K562 (cell line): ENCODE measurements around the gene MFAP2. TPM values are rescaled to one million over a fixed set of nuclear protein-coding genes. Genes with fewer than 3 reads are reported as not detected.

Experiments used
- CC2D1A ChIP-seq: fragments of 450-650 bp; IDR thresholded peaks from 2 replicates; pipeline ENCODE4 v1.6.1; 2017; ENCODE audit warnings: mild to moderate bottlenecking
- CCAR2 ChIP-seq: fragments of 200-400 bp; formaldehyde crosslinking; IDR thresholded peaks from 2 replicates; pipeline ENCODE4 v1.6.1; 2017; ENCODE audit warnings: mild to moderate bottlenecking, low read depth, low read length
- CEBPB ChIP-seq: fragments of 450-650 bp; IDR thresholded peaks from 2 replicates; pipeline ENCODE4 v1.6.1; 2016; ENCODE audit warnings: missing genetic modification characterization, missing compliant biosample characterization
- CHCHD3 ChIP-seq: fragments of 250-450 bp; sonication (Bioruptor Pico); IDR thresholded peaks from 2 replicates; pipeline ENCODE4 v2.1.2; 2022; ENCODE audit warnings: mild to moderate bottlenecking
- CREM ChIP-seq: IDR thresholded peaks from 2 replicates; pipeline ENCODE4 v1.6.1; 2014; ENCODE audit warnings: antibody characterized with exemption, low read depth
- CUX1 ChIP-seq: fragments of 200-800 bp; sonication (Bioruptor generic); IDR thresholded peaks from 2 replicates; pipeline ENCODE4 v1.6.1; 2016; ENCODE audit warnings: missing genetic modification characterization, missing compliant biosample characterization
- GMEB1 ChIP-seq: fragments of 250-450 bp; sonication (Bioruptor Pico); IDR thresholded peaks from 2 replicates; pipeline ENCODE4 v1.4.0; 2020; ENCODE audit warnings: mild to moderate bottlenecking
- HDAC8 ChIP-seq: fragments of 450-650 bp; IDR thresholded peaks from 2 replicates; pipeline ENCODE4 v1.6.1; 2016; ENCODE audit warnings: mild to moderate bottlenecking, missing genetic modification characterization, moderate library complexity, missing compliant biosample characterization
- KAT2B ChIP-seq: IDR thresholded peaks from one replicate; pipeline ENCODE4 v1.6.1; 2012; ENCODE audit warnings: low read depth, mild to moderate bottlenecking, control low read depth, inconsistent platforms, low read length, moderate library complexity
- MTA2 ChIP-seq: fragments of 450-650 bp; IDR thresholded peaks from 2 replicates; pipeline ENCODE4 v1.6.1; 2016; ENCODE audit warnings: low read depth
- NCOR1 ChIP-seq: fragments of 450-650 bp; IDR thresholded peaks from 2 replicates; pipeline ENCODE4 v1.6.1; 2016; ENCODE audit warnings: mild to moderate bottlenecking, moderate library complexity
- POLR2B ChIP-seq: fragments of 450-650 bp; IDR thresholded peaks from 2 replicates; pipeline ENCODE4 v1.6.1; 2018; ENCODE audit warnings: low read depth; ENCODE audit not compliant: partially characterized antibody
- PTRF ChIP-seq: fragments of 450-650 bp; IDR thresholded peaks from 2 replicates; pipeline ENCODE4 v1.6.1; 2016; ENCODE audit warnings: mild to moderate bottlenecking, missing genetic modification characterization, missing compliant biosample characterization
- SIRT6 ChIP-seq: IDR thresholded peaks from one replicate; pipeline ENCODE4 v1.6.1; 2012; ENCODE audit warnings: low read depth, mild to moderate bottlenecking, control low read depth, inconsistent platforms, low read length, moderate library complexity
- SMAD2 ChIP-seq: fragments of 150-350 bp; IDR thresholded peaks from 2 replicates; pipeline ENCODE4 v1.6.1; 2014; ENCODE audit warnings: low read depth, mild to moderate bottlenecking, low read length
- SMARCA5 ChIP-seq: fragments of 450-650 bp; IDR thresholded peaks from 2 replicates; pipeline ENCODE4 v1.6.1; 2016
- SMARCC2 ChIP-seq: fragments of 450-650 bp; IDR thresholded peaks from 2 replicates; pipeline ENCODE4 v1.6.1; 2017; ENCODE audit warnings: antibody characterized with exemption, moderate library complexity, mild to moderate bottlenecking, low read depth
- SMARCE1 ChIP-seq: fragments of 450-650 bp; IDR thresholded peaks from 2 replicates; pipeline ENCODE4 v1.7.1; 2016; ENCODE audit warnings: mild to moderate bottlenecking
- SUPT5H ChIP-seq: fragments of 450-650 bp; IDR thresholded peaks from 2 replicates; pipeline ENCODE4 v1.6.1; 2016
- ZNF212 ChIP-seq: fragments of 450-650 bp; formaldehyde crosslinking; IDR thresholded peaks from 2 replicates; pipeline ENCODE4 v1.4.0; 2020; ENCODE audit warnings: mild to moderate bottlenecking
- ZNF324 ChIP-seq: fragments of 250-450 bp; sonication (Bioruptor Pico); IDR thresholded peaks from 2 replicates; pipeline ENCODE4 v1.4.0; 2020; ENCODE audit warnings: mild to moderate bottlenecking
- ZNF384 ChIP-seq: IDR thresholded peaks from 2 replicates; pipeline ENCODE4 v1.6.1; 2012; ENCODE audit warnings: low read depth, low read length, improper control_type of control experiment
- ZNF436 ChIP-seq: fragments of 250-450, 450-650 bp; sonication (Bioruptor Pico); formaldehyde crosslinking; IDR thresholded peaks from 2 replicates; pipeline ENCODE4 v1.7.0; 2020; ENCODE audit warnings: mild to moderate bottlenecking
- ZNF511 ChIP-seq: sonication (generic); formaldehyde crosslinking; IDR thresholded peaks from 2 replicates; pipeline ENCODE4 v1.8.0; 2022; ENCODE audit warnings: mild to moderate bottlenecking, missing genetic modification reagents
- ZNF584 ChIP-seq: fragments of 200-800 bp; sonication (Bioruptor generic); IDR thresholded peaks from 2 replicates; pipeline ENCODE4 v1.6.1; 2016; ENCODE audit warnings: low read depth, mild to moderate bottlenecking, missing genetic modification characterization, missing compliant biosample characterization
- polyA plus RNA-seq, 8 experiments: library from polyadenylated mRNA; depleted of rRNA in 4 of 8; stranded (reverse) in 5 of 8; unstranded in 3 of 8; fragments of >200 nt; fragmentation: Nextera tagmentation in 2 of 8; fragmentation: Illumina TruSeq in 1 of 8; extraction: Ambion mirVana in 2 of 8; extraction: Trizol in 1 of 8; gene quantifications; 2 replicates each; pipeline versions ENCODE4 v1.2.1 to v1.2.3, GENCODE V29; 2011 to 2014; ENCODE audit warnings: inconsistent platforms in 1 of 8, missing spikeins in 1 of 8
- total RNA-seq, 7 experiments: library from RNA; depleted of rRNA in 6 of 7; stranded (reverse); fragments of >200 nt in 6 of 7; fragmentation: Illumina TruSeq in 2 of 7; extraction: Trizol in 2 of 7; gene quantifications; 2 replicates each; pipeline versions ENCODE4 v1.2.1 to v1.2.3, GENCODE V29; 2011 to 2021; ENCODE audit warnings: low replicate concordance in 1 of 7

MFAP2 gene
- total and polyA plus RNA-seq, 9 of the 15 experiments (the other 6 are each of a cell fraction or from before 2014, with no cell fraction given), result not detected

- TF ChIP-seq CUX1, result no peak
- no peak for TF ChIP-seq CEBPB (tag)
- peak; percentile 27; the same call in 1 of the 2 replicates for TF ChIP-seq CREM
- no peak for TF ChIP-seq CC2D1A
- no peak for TF ChIP-seq SMARCC2
- no peak for TF ChIP-seq ZNF511 (CRISPR knock-in tag)
- TF ChIP-seq SMARCE1, result no peak
- TF ChIP-seq ZNF324, result no peak
- no peak for TF ChIP-seq KAT2B
- TF ChIP-seq ZNF584 (CRISPR knock-in tag), result 0 out of 2 replicates have a peak, but pooled peaks have one; percentile 24
- TF ChIP-seq CHCHD3 (CRISPR knock-in tag), result no peak
- TF ChIP-seq PTRF (tag), result no peak
- no peak for TF ChIP-seq ZNF384
- no peak; the same call in 1 of the 2 replicates for TF ChIP-seq NCOR1
- no peak for TF ChIP-seq SUPT5H
- TF ChIP-seq GMEB1 (CRISPR knock-in tag), result no peak
- no peak for TF ChIP-seq POLR2B
- TF ChIP-seq SMARCA5, result no peak
- TF ChIP-seq ZNF436, result no peak
- TF ChIP-seq SMAD2, result no peak
- no peak for TF ChIP-seq ZNF212 (CRISPR knock-in tag)
- no peak for TF ChIP-seq SIRT6
- TF ChIP-seq HDAC8, result no peak
- TF ChIP-seq CCAR2, result no peak
- peak; percentile 50; the same call in 1 of the 2 replicates for TF ChIP-seq MTA2
These were observed 33.3 kb upstream of the MFAP2 start (continued) for GRCh38 chr1:17013491-17014320.
